Omental fat pad (tissue), 4 donors: ENCODE measurements around the gene EXOC3. TPM values are rescaled to one million over a fixed set of nuclear protein-coding genes. Genes with fewer than 3 reads are reported as not detected.

ENCODE experiments used
- ATAC-seq: fragments of 150-250 bp; one replicate; pipeline ENCODE4 v1.9.1; 2016; ENCODE audit warnings: mild to moderate bottlenecking, moderate library complexity; ENCODE audit not compliant: low FRiP score
- DNase-seq: peaks from one replicate; pipeline ENCODE4 v3.0.0-alpha.2; 2019; ENCODE audit warnings: low spot score
- total RNA-seq, 4 donors: library from RNA; depleted of rRNA; stranded (reverse); fragments of >200 nt; gene quantifications; one replicate each; pipeline ENCODE4 v1.1.0, GENCODE V29; 2016
- TF ChIP-seq, protein P1 (sequence below), 3 donors: fragments of 450-650 bp; IDR thresholded peaks; one replicate each; pipeline ENCODE4 v1.5.1; 2016 to 2017; ENCODE audit warnings: antibody characterized with exemption in 3 of 3, mild to moderate bottlenecking in 3 of 3, moderate library complexity in 2 of 3

The EXOC3 gene
- total RNA-seq, 4 donors from 2014 or later: 46.0 to 56.1 (median 49.5) TPM

GRCh38 chr5:428754-429452, 14.1 kb upstream of the EXOC3 start:
- ATAC-seq: no peak
- DNase-seq: no peak
- TF ChIP-seq, protein P1, sequence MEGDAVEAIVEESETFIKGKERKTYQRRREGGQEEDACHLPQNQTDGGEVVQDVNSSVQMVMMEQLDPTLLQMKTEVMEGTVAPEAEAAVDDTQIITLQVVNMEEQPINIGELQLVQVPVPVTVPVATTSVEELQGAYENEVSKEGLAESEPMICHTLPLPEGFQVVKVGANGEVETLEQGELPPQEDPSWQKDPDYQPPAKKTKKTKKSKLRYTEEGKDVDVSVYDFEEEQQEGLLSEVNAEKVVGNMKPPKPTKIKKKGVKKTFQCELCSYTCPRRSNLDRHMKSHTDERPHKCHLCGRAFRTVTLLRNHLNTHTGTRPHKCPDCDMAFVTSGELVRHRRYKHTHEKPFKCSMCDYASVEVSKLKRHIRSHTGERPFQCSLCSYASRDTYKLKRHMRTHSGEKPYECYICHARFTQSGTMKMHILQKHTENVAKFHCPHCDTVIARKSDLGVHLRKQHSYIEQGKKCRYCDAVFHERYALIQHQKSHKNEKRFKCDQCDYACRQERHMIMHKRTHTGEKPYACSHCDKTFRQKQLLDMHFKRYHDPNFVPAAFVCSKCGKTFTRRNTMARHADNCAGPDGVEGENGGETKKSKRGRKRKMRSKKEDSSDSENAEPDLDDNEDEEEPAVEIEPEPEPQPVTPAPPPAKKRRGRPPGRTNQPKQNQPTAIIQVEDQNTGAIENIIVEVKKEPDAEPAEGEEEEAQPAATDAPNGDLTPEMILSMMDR (IDR thresholded peaks at IDR 0.05): no peak

GRCh38 chr5:429453-430188, 13.4 kb upstream of the EXOC3 start:
- ATAC-seq (peak; percentile 43), DNase-seq (no peak)
- TF ChIP-seq, protein P1 (IDR thresholded peaks at IDR 0.05): no peak

DNA sequence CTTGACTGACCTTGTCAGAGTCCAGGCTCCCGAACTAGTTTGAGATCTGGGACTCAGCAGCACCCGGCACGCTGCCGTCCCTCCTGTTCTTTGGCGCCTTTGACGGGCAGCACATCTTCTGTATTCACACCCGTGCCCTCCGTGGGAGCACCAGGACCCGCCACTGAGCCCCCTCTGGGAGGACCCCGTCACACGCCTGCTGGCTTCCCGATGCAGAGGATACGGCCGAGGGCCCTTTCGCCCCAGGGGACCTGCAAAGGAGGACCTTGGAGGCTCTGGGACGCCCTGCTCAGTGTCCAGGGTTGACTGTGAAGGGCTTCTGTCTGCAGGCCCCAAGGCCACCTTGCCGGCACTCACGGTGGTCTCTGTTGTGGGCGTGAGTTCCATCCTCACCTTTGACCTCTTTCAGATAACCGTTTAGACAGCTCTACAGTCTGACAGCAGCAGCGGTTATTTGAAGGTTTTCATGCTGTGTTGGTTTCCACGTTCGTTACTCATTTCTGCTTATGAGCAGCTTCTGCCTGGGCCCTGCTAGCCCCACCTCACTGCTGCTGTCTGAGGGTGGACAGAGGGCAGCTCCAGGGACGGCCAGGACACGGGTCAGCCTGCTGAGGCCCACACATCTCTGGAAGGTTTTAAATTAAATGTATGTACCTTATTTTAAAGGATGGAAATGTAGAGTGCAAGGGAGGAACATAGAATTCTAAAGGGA, 12.6 kb upstream of the EXOC3 start:
- no peak for ATAC-seq
- TF ChIP-seq, protein P1 (IDR thresholded peaks at IDR 0.05): no peak
- no peak for DNase-seq

- DNase-seq (no peak), ATAC-seq (peak; percentile 67)
- TF ChIP-seq, protein P1 (IDR thresholded peaks at IDR 0.05): no peak
These were observed 11.8 kb upstream of the EXOC3 start for GRCh38 chr5:431001-431710.

GRCh38 chr5:431711-432050, 11.3 kb upstream of the EXOC3 start:
- DNase-seq (no peak), ATAC-seq (no peak)
- TF ChIP-seq, protein P1 (IDR thresholded peaks at IDR 0.05): no peak

- ATAC-seq (no peak), DNase-seq (no peak)
- TF ChIP-seq, protein P1 (IDR thresholded peaks at IDR 0.05): no peak
These were observed 10.6 kb upstream of the EXOC3 start for GRCh38 chr5:432201-432927.
